ENCODE results near the gene PTPRG. TPM values are rescaled to one million over a fixed set of nuclear protein-coding genes. Genes with fewer than 3 reads are reported as not detected.

PTPRG gene
- total RNA-seq, 1 donor from 2014 or later = 78.2 TPM

GRCh38 chr3:62117903-62118548 is 556.7 kb downstream of the PTPRG start:
- no peak for DNase-seq

GRCh38 chr3:62119139-62119538 is 557.8 kb downstream of the PTPRG start:
- DNase-seq = no peak

- DNase-seq = no peak
These were observed 561.4 kb downstream of the PTPRG start for GRCh38 chr3:62122819-62123218.

- no peak for DNase-seq
These were observed 564.0 kb downstream of the PTPRG start for GRCh38 chr3:62125380-62125779.

- no peak for DNase-seq
These were observed 565.7 kb downstream of the PTPRG start for GRCh38 chr3:62127116-62127515.

- peak; percentile 21 for DNase-seq
These were observed 566.7 kb downstream of the PTPRG start for GRCh38 chr3:62128051-62128450.

- DNase-seq = peak; percentile 60
These were observed 567.3 kb downstream of the PTPRG start for GRCh38 chr3:62128681-62129080.

GRCh38 chr3:62131050-62131449 is 569.7 kb downstream of the PTPRG start:
- no peak for DNase-seq

GRCh38 chr3:62131620-62132019 is 570.2 kb downstream of the PTPRG start:
- peak; percentile 31 for DNase-seq

GRCh38 chr3:62132027-62132602 is 570.7 kb downstream of the PTPRG start:
- no peak for DNase-seq

GRCh38 chr3:62133015-62133414 is 571.6 kb downstream of the PTPRG start:
- no peak for DNase-seq

GRCh38 chr3:62134061-62134496 is 572.7 kb downstream of the PTPRG start:
- DNase-seq = peak; percentile 82

GRCh38 chr3:62135741-62136140 is 574.4 kb downstream of the PTPRG start:
- peak; percentile 88 for DNase-seq

GRCh38 chr3:62139957-62140356 is 578.6 kb downstream of the PTPRG start:
- no peak for DNase-seq

GRCh38 chr3:62142331-62143085 is 581.1 kb downstream of the PTPRG start:
- no peak for DNase-seq

GRCh38 chr3:62143843-62144450 is 582.6 kb downstream of the PTPRG start:
- DNase-seq = no peak

GRCh38 chr3:62144482-62144881 is 583.1 kb downstream of the PTPRG start:
- DNase-seq = no peak

- DNase-seq = no peak
These were observed 583.9 kb downstream of the PTPRG start for GRCh38 chr3:62145086-62145757.

- no peak for DNase-seq
These were observed 588.2 kb downstream of the PTPRG start for GRCh38 chr3:62149539-62149938.

GRCh38 chr3:62149962-62150361 is 588.6 kb downstream of the PTPRG start:
- no peak for DNase-seq

GRCh38 chr3:62151591-62151990 is 590.2 kb downstream of the PTPRG start:
- no peak for DNase-seq

GRCh38 chr3:62153231-62153630 is 591.9 kb downstream of the PTPRG start:
- DNase-seq = no peak

Measured in tongue (tissue), 2 donors.